ENCODE measurements around the gene OPCML.

Gene OPCML

DNA sequence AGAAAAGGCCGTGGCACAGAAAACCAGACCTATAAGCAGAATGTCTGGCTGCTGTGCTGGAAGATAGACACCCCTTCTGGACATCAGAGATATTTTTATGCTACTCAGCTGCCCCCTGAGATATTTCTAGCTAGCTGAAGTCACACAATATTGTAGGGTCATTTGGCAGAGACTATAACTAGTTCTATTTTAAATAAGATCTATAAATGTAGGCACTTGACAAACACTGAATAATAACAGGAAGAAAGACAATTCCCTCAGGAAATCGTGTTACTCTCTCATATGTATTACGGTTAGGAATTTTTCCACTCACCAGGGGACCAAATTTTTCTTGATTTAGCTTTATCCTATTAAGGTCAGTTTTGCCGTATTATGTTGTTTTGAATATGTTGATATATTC is 845.4 kb downstream of the OPCML start:
- no peak for DNase-seq

DNA sequence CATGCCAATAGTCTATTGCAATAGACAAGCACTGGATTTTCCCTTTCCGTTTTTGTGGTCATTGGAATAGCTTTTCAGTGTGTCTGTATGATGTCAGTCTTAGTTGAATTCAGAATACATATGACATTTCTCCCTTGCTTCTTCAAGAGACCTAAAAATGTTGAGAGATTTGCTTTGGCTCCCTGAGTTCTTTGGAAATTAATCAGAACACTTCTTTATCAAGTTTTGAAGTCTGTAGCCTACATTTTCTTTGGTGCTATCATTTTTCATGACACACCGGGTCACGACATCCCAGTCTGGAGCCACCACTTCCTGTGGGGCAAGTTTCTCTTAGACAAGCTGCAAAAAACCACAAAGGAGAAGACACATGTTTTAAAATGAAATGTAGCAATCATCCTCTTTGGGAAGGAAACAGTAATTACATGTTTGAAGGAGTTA is 847.1 kb downstream of the OPCML start:
- no peak for DNase-seq

DNA sequence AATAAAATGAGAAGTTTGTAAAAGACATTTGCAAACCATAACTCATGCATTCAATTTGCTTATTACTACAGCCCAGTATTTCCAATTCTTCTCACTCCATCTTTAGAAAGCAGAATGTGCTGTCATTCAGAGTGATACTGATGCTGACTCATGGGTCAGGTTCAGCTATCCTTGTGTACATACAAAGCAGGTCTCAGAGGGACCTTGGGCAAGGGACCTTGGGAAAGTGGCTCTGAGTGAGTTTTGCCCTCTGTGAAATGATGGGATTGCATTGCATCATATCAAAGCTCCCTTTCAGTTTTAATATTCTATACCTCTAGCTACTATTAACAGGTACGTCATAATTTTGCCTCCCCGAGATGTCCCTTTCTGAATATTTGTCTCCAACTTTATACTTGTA is 848.7 kb downstream of the OPCML start:
- no peak for DNase-seq

DNA sequence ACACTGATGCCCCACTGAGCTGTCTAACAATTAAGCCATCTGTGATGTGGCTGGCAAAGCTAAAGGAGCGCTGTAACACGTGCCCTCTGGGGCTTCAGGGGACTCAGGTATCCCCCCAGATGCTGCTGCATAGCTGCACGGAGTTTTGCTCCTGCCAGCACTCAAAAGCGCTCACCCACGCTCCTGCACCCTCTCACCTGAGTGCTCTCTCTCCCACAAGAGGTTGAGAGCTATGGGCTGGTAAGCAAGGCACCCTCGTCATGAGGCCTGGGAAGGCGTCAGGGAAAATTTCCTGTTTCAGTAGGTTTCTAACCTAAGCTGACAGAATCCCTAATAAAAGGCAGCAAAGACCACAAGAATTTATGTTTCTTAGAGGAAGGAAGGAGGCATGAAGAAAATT is 850.3 kb downstream of the OPCML start:
- DNase-seq: no peak

DNA sequence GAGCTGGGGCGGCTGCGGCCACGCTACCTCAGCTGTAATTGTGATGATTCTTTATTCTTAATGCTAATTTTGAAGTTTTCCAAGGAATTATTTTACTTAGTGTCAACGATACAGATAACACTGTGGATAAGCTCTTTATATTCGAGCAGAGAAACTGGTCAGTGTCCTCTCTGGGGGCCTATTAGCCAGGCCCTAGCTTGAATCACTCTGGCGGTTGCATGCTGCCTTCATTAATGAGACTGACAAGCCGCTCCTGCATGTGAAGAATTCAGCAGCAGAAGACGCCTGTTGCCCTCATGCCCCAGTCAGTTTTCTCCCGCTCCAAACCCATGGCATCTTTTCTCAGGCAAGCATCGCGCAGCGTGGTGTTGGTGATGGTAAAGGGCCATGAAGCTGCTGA is 851.7 kb downstream of the OPCML start:
- no peak for DNase-seq

DNA sequence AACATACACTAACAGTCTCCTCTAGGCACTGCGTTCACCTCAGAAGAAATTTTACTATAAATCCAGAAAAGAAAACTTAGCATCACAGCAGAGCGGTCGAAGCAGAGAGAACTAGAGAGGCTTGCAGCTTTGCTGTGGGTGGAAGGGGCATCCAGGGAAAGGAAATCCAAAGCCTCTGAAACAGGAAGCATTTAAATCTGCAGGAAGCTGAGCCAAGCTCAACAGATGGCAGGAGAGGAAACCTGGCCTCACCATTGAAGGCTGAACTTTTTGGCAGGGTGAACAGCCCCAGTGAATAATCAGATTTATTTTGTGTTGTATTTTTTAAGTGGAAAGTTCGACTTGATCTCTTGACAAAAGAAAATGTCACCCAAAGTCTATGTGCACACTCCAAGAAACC is 858.1 kb downstream of the OPCML start:
- no peak for DNase-seq

DNA sequence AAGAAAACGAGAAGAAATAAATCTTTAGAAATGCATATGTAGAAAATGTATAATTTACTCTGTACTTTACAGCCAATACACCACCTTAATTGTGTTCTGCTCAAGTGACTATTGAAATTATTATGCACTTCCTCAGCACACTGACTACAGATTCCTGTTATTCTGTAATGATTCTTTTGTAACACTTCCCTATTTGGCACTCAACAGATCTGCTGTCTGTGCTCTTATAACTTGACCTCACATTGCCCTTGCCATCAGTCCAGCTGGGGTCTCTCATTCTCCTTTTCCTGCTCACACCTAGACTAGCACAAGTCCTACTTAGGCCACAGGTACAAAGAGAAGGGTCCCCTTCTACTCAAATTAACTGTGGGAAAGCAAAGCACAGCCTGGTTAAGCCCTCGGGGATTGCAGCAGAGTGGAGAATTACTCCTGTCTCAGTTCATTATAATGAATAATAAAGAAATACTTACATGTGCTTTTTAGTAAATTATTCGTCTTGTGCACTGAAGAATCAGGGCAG is 860.4 kb downstream of the OPCML start:
- no peak for DNase-seq

DNA sequence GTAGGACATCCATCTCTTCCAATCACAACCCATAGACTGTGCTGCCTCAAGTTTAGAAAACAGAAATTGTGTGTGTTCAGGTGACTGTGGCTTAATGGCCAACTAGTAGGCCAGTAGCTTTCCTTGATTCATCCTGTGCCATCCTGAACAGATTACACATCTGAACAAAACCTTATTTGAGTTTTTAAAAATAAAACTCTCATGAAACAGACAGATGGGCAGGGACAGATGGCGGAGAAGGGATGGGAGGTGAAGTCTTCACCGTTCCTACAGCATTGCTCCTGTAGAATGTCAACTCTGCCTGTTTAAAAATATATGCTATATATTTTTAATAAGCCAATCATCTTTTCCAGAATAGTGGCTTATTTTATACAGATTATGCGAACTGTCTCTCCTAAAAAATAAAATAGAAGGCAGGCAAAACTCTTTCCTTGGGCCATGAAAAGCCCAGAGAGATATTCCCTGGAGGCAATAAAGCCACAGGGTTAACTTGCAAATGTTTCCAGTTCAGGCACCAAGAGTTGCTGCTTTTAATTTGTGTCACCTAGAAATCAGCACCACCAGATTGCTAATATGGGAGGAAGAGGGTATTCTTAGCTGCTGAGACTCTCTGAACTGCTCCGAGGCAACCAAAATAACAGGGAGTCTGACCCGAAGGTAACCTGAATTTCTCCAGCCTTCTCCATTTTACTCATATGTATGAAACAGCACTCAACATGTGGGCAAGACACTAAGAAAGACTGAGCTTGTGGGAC is 861.2 kb downstream of the OPCML start:
- no peak for DNase-seq

DNA sequence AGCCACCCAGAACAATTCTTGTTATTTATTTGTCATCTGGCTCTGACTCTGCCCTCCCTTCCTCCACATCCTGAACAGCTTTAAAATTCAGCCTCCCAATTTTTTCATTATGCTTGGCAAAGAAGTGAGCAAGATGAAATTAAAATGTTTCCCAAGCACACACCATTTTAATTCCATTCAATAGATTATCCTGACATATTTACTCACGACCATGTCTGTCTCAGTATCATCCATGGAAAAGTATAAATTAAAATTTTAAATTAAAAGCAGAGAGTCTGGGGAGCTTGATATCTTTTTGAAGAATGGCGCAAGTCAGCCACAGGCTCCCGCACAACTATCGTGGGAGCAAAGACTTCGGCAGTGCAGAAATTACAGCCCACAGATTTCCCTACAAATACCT is 862.4 kb downstream of the OPCML start:
- no peak for DNase-seq

DNA sequence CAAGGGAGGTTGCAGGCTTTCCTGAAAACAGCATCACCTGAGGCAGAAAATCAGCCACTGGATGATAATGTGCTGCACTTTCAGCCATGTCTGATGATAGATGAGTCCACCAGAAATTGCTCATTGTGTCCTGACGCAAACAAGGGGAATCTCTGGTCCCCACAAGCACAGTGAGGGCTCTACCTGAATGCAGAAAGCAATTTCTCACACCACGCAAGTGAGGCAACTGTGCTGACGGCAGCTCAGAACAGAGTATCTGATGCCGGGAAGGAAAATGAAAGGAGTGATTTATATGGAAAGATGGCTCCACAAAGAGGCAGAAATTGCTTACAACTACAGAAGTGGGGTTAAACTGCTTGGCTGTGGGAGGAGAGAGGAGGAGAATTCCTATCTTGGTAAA is 867.1 kb downstream of the OPCML start:
- no peak for DNase-seq

DNA sequence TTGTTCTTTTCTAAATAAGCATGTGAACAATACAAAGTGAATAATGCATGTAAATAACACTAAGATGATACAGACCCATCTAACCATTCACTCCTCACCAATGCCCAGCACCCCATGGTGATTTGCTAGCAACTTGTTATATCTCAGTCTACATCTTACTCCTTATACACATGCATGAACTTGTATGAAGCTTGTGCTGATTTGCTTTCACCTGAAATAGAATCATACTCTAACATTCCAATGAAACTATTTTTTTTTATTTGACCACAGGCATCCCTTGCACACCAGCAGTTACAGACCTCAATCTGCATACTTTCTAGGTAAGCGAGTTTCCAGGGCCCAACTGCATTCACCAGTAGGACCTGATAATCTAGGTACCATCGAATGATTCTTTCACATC is 873.6 kb downstream of the OPCML start:
- DNase-seq: no peak

DNA sequence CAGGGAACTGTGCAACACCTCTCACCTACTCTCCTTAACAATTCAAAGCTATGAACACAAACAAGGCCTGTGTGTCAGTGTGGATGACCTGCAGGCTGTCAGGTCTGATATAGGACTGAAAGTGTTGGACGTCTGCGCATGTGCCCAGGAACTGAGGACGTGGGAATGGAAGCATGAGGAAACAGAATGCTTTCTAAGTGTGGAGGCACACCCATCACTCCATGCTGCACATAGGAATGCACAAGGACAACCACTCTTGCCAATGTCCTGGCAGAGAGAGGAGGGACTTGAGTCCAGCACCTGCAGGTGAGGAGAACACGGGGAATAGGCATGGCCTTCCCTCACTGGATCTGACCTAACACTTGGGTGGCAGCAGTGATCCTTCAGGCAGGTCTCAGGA is 874.3 kb downstream of the OPCML start:
- DNase-seq: no peak

DNA sequence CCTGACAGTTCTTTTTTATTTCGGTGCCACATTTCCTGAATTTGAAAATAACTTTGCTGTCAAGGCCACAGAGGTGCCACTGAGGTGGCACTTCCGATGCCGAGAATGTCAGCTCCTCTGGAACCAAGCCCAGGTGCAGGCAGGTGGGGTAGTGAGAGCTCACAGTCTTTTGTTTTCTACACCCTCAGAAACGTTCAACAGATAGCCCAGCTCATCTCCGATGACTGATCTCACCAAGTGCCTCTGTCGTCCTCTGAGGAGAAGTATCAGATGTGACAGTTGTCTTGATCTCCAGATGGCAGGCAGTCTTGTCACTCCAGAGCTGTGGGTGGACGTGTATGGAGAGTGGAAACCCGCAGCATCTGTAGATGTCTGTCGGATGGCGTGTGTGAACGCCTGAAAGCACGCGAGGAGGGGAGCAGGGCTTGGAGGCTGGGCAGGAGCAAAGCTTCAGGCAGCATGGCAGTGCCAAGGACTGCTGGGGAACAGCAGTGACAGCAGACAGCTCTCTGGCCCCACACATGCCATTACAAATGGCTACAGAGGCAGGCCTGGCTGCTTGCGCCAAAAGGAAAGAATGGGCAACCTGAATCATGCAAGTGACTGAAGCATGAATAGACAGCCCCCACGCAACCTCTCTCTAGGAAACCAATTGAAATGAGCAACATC is 877.0 kb downstream of the OPCML start:
- DNase-seq: no peak

DNA sequence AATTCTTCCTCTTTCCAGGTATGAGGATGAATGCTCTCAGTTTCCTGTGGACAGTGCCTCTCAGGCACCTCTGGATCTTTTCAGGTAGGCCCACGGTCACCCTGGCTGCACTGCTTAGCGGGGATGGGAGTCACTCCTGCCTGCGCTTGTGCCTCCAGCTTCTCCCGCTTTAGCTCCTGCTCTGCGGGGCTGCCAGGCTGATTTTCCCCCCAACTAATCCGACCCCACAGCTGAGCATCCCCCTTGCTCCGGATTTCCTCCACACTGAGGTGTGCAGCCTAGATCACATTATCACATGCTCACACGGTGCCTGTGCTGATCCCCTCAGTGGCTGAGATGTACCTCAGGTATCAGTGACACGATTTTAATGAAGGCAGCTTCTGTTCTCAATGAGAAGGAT is 879.1 kb downstream of the OPCML start:
- no peak for DNase-seq

DNA sequence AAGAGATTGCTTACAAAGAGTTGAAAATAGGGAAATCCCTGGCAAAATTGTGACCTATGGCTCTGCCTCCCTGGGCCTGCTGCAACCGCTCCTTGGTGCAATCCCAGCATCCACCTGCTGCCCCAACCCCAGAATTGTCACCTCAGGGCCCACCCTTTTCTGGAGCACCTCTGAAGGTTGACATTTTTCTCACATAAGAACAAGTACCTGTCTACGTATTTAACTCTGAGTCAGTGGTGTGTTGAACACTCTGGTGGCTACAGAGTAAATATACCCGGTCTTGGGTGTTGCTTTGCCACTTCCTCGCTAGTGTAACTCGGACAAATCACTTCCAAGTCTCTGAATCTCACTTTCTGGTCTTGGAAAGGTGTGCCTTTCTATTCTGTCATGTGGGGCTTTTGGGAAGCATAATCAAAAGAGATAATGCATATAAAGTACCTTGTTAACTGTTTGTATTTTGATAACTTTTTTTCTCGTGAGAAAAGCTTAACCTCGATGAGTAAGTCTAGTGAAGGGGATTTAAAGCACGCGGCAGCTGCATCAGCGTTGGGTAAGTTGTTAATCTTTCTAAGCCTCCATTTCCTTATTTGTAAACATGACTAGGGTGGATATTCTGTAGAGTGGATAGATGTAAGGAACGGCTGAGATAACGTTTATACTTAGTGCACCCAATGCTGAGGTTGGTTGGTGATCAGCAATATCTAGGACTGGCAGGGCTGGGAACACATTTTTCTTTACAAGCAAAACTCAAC is 881.2 kb downstream of the OPCML start:
- DNase-seq: no peak

DNA sequence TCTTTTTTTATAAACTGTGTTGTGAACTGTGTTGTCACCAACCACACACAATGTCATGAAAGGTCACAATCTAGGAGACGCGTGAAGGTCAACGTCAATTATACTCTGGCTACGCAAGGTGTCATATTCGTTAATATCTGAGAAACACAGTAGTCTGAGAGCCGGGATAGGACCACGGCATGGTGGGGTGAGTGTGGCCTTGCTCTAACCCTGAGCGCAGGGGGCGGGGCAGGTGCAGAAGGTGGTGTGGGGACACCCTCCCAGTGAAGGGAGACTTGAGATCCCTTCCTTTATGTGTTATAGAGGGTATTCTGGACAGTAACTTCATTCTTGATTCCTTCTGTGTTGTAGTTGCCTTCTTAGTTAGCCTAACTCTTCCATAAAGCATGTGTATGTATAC is 883.0 kb downstream of the OPCML start:
- DNase-seq: no peak

DNA sequence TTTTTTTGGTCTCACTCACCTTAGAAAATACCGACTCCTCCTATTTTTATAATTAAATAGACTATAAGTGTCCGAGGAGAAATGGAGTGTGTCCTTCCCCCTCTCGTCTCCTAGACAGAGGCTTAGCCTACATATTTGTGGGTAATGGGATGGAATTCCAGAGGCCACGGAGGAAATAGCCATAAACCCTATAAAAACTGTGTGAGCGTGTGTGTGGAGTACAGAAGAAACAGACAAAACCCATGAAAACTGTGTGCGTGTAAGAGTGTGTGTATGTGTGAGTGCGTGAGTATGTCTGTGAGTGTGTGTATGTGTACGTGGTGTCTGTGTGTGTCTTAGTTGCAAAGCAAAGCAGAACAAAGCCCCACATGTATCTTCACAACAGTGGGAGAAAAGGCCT is 883.5 kb downstream of the OPCML start:
- no peak for DNase-seq

DNA sequence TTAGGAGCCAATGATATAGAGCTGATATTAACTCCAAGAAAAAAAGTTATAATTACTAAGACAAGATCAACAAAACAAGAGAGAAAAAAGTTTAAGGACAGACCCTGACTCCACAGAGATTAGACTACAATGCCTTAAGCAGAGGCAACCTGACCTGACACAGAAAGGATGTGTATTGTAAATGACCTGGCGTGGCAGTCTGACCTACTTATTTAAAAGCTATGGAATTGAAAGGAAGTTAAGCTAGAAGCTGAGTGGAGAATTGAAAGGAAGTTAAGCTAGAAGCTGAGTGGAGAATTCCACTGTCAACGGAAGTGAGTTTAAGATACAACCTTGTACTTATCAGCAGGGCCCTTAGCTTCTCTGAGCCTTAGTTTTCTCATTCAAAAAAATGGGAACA is 885.4 kb downstream of the OPCML start:
- DNase-seq: no peak

DNA sequence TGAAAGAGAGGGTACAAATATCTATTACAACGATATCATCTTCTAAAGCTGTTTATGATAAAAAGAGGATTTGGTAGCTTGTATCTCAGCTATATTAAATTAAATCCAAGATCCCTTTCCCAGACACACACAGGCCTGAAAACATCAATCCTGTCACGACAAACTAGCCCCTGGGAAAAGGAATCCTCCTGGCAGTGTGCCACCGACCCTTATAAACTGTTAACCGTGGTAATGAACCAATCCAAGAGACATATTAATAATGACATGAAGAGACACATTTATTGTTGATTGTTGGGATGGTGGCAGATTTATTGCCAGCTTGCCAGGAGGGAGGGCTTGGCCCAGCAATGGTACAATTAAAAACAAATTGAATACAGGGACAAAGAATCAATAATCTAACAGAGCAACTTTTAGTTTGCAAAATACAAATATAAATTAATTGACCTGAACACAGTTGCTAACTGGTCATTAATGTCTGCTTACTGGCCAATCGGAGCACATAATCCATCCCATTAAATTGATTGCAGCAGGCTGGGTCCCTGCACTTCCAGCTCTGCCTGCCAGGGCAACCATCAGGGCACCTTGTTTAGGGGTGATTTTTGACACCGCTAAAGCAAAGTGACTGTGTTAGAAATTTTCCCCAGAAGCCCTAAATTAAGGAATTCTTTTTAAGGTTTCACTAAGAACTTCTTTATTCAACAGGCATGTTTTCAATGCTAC is 887.6 kb downstream of the OPCML start:
- DNase-seq: no peak

DNA sequence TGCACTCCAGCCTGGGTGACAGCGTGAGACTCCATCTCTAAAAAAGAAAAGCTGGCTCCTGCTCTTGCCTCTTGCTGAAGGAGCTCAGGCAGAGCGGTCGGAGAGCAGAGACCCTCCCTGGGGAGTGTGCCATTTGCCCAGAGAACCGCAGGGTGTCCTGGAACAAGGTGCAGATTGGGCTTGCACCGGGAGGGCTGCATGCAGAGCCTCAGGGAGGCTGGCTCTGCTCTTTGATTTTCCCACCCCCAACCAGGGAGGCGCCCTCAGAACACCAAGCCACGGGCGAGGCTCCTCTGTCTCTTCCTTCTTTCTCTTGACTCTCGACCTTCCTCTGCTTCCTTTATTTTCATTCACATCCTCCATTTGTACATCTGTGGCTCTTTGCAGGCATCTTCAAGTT is 889.1 kb downstream of the OPCML start:
- no peak for DNase-seq

DNA sequence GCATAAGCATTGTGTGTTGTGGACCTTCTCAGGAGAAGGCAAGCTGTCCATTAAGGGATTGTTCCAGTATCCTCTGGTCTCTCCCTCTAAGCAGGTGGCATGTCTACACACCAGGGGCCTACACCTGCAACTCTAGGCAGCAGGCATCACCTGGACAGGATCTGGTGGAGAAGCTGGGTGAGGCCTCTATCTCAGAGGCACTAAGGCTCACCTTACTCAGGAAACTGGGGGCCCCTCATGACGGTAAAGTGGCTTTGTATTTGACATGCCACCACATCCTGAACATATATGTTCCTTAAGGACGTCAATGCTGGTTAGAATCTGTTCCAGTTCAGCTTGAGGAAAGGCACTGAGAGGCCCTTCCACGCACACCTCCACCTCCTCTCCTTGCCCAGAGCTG is 891.3 kb downstream of the OPCML start:
- DNase-seq: no peak

DNA sequence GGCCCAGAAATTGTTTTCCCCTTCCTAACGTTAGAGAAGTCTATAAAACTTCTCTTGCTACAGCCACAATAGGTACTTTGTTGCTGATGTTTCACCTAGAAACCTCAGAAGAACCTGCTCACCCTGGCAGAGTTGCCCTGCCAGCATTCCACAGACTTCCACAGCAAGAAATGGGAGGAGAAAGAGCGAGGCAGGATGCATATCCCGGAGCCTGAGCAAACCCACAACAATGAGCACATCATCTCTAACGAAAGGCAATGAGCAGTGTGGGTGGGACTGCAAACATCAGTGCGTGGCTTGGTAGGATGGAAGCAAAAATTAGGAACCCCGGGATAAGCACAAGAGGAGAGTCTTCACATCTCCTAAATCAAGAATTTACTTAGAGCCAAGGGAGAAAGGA is 892.3 kb downstream of the OPCML start:
- DNase-seq: no peak

DNA sequence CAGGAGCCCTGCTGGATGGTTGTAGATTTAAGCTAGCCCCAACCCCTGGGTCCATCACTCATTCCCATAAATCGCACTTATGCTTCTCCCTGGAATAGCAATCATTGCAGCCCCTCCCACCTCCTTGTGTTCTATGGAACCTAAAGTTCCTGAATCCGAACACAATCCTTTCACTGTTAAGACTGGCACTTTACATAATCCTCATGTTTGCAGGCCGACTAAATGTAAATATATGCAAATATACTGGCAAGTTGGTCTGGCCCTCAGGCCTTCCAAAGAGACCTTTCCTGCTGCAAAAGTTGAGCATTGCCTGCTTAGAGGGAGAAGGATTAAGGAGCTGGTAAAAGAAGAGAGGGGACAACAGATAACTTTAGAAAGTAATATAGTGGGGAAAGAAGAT is 892.9 kb downstream of the OPCML start:
- DNase-seq: no peak

Measured in stimulated activated CD4-positive, alpha-beta T cell treated with anti-CD3 and anti-CD28 coated beads, Interleukin-1b, Interleukin-23, amount 100 ng/mL, for 48 hours (primary cell).